ENCODE measurements around the gene FAM83G. TPM values are rescaled to one million over a fixed set of nuclear protein-coding genes. Genes with fewer than 3 reads are reported as not detected.
"Not testable (repeated sequence)": the region's sequence is repeated elsewhere in the genome, so short reads cannot be mapped to it uniquely, and the experiment has no call there.

Gene FAM83G
- polyA plus RNA-seq, 5 donors, result 2.3 to 4.0 (median 3.7) TPM

DNA sequence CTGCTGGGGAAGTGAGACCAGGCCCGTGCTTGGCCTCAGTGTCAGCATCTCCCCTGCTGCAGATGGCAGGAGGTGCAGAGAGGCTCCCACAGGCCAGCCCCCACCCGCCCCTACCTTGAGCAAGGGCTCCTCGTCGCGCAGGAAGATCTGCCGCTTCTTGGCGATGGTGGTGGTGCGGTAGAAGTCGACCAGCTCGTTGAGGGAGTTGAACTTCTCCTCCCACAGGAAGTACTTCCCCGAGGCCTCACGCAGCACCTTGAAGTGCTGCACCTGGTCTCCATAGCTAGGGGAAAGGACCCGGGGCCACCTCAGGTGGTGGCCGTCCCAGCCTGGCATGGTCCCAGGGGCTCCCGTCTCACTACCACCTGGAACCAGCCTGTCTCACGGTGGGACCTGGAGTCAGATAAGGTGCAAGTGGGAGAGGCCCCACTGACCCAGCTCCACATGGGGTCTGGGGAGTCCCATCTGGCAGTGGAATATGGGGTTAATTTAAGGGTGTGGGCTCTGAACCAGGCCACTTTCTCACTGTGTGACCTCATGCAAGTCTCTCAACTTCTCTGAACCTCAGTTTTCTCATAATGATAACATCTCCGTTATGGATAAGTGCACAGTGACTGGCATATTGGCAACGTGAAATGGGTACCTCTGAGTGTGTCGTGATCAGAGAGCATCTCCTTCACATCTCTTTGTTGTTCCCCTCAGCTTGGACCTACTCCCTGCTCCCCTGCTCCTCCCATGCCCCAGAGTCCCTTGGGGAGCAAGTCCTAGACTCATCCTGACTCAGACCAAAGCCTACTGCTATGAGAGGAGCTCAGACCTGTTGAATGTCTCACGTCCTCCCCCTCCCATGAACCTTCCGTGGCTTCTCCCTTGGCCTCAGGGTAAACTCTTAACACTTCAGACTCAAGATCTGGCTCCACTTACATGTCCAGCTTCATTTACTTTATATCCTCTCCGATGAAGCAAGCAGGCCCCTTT, 19.8 kb upstream of the FAM83G start:
- DNase-seq, result no peak

DNA sequence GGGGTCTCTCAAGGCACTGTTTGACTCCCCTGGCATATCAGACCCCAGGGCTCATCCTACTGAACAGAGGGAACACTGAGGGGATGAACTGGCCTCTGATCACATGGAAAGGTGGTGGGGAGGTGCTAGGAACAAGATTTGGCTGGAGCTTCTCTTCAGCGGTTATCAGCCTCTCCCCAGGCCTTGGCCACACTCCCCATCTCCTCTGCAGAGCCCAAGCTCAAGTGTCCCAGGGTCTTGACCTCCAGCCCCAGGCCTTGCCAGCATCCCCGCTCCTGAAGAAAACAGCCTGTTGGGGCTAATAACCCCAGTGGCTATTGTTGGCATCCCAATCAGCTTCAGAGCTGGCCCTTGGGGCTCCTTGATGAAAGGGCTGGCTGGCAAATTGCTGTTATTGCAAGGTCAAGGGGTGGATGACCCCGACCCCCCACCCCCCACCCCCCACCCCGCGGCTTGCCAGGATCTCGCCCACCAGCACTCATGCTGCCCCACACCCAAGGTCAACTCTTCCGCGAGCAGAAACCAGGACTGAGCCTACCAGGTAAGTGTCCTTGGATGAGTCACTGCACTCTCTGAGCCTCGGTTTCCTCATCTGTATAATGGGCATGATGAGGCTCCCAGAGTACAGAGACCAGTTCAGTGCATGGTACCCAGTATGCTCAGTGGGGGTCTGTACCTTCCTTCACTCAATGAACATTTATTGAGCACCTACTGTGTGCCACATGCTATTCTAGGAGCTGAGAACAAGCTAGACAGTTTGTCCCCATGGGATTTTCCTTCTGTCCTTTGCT, 18.8 kb upstream of the FAM83G start:
- no peak for DNase-seq

DNA sequence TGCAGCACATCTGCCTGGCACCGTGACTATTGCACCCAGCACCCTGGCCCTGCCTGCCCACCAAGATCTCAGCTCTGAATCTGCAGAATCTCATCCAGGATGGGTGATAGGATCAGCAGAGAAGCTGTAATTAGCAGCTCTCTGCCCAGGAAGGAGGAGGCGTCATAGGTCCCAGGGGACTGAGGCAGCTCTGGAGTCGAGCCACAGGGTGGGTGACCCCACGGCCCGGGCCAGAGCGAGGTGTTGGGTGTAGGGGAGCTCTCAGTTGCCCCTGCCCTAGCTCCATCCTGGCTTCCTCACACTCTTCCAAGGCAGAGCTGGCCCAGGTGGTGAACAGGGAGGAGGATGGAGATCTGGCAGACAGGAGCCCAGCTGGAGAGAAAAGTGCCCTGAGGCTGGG, 18.2 kb upstream of the FAM83G start:
- DNase-seq, result no peak

DNA sequence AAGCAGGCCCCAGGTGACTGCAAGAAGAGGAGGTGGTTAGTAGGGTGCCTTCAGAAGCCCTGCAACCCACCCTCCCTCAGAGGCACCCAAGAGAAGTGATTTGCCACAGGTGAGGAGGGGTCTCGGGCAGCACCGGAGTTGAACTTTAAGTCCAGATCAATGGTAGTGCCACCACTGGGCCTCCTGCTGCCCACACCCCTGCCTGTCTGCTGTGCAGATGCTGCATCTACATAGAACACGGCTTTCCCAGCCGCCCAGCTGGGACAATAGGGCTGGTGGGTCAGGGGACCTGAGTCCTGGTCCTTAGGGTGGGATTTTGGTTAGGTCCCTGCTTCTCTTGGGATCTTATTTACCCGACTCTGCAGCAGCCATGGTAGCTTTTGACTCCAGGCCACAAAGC, 17.6 kb upstream of the FAM83G start:
- DNase-seq, result no peak

DNA sequence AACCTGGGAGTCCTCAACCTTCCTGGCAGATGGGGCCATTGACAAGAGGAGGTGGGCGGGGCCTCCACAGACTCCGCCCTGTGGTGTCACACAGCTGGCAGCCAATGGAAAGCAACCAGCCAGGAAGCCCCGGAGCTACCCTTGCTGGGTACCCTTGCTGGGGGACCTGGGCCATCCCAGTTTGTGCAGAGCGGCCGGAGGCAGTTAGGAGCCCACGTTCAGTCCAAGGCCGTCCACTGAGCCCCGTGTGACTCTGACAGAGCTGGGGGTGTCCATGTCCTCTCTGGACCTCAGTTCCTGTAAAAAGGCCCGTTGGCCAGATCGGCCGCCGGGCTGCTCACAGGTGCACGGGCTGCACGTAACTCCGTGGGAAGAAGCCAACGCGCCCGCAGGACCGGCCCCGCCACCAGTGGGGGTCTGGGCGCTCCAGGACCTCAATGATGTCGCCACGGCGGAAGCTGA, 17.1 kb upstream of the FAM83G start:
- no peak for DNase-seq

DNA sequence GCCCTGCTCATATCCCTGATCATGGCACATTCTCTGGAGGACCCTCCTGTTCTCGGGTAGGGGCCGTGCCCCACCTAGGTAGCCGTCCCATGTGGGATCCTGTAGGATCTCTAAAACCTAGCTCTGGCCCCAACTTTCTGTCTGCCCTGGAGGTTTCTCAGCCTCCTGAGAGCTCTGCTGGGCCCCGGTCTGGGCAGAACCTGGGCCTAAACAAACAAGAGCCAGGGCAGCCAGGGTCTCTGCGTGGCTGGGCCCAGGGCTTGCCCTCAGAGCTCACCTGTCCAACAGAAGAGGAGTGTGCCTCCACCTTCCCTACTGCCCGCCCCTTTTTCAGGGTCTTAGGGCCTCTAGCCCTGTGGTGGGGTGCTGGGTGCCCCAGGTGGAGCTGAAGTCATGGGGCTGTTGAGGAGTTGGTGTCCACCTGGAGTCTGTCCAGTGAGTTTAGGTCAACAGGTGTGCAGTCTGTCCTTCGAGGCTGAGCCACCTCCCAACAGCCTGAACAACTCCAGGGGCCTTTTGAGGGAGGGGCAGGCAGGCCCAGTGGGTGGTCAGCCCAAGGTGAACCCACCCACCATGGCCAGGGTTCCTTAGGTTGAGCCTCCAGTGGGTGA, 16.6 kb upstream of the FAM83G start:
- DNase-seq, result not testable (repeated sequence)

DNA sequence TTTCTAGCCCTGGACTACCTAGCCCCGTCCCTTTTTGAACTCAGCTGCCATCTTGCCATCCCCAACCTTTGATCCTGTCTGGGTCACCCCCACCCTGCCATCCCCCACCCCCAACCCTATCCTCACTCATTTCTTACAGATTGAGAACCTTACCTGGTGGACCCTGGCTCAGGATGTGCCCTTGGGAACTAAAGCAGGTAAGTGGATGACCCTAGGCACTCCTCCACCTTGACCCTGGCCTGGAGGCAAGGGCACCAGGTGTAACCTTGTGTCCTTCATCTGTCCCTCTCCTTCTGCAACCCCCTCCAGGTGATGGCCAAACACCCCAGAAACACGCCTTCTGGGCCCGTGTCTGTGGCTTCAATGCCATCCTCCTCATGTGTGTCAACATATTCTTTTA, 15.5 kb upstream of the FAM83G start:
- DNase-seq, result no peak

DNA sequence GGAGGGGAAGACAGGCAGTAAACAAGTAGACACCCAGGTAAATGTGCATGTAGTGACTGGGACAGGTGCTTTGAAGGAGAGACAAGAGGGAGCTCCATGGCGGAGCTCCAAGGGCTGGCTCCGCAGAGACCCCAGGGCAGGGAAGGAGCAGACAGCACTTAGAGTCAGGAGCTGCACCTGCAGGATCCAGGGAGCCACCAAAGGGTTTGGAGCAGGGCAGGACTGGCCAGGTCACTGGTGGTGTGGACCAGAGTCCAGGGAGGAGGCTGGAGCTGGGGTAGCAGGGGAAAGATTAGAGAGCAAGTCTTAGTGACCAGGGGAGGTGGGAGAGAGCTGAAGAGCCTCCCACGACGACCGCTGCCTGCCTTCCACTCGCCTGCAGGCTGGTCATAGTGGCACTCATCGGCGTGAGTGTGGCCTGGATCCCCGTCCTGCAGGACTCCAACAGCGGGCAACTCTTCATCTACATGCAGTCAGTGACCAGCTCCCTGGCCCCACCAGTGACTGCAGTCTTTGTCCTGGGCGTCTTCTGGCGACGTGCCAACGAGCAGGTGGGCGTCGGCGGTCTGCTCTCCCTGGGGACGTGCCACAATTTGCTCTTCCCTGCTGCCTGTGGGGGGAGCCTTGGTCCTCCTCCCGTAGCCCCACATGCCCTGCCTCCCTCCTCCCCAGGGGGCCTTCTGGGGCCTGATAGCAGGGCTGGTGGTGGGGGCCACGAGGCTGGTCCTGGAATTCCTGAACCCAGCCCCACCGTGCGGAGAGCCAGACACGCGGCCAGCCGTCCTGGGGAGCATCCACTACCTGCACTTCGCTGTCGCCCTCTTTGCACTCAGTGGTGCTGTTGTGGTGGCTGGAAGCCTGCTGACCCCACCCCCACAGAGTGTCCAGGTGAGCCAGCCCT, 14.7 kb upstream of the FAM83G start:
- no peak for DNase-seq

DNA sequence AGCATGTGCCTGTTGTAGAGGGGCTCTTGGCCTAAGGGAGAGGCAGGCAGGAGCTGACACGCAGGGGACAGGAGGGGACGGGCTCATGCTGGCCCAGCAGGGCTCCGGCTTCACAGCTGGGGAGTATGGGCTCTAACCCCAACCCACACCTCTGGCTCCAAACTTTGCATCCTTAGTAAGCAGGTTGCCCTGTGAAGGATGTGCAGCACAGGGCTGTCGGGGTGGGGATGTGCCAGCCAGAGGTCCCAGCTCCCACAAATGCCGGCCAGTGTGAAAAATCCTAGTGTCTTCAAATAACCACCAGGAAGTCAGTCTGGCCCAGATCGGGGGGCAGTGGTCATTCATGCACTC, 14.0 kb upstream of the FAM83G start:
- no peak for DNase-seq

DNA sequence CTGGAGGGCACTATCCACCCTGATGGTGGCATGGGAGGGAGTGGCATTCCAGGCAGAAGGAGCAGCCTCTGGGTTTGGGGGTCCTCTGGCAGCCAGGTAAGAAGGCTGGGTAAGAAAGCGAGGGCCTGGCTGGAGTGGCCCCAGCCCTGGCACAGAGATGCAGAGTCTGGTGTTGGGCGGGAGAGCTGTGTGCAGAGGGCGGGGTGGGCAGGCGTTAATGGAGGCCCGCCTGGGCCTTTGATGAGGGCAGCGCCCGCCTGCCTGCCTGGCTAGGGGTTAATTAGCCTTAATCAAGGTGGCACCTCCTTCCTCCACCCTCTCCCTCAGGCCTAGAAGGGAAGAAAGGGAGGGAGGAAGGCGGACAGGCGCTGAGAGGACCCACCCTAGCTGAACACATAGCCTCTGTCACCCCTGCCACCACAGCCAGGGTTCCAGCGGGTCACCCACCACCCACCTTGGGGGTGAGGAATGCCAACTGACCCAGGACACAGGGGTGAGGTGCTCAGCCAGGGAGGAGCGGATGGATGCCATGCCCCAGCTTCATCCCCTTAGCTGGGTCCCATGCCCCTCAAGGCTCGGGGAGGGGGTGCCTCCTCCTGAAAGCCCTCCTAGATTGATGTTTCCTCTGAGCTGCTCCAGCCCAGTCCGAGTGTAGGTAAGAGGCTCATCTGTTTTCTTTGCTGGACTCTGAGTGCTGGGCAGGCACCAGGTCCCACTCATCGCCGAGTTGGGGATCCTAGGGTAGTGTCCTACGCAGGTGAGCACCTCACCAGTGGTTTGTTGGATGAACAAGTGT, 13.4 kb upstream of the FAM83G start:
- no peak for DNase-seq

DNA sequence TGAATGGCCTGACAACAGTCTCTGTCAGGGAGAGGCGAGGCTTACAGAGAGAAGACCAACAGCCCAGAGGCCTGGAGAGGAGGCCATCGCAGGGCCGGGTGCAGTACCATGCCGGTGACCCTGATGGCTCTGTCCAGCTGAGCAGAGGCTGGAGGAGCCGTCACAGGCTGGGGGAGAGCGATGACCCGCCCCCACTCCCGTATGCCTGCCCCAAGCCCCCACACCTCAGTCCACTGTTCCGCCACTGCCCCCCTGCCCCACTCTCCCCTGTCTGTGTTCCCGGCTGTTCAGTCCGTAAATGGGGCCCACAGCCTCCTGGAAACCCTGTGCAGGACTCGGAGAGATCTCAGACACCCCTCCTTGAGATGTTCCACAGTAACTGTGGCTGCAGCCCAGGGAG, 12.8 kb upstream of the FAM83G start:
- no peak for DNase-seq

DNA sequence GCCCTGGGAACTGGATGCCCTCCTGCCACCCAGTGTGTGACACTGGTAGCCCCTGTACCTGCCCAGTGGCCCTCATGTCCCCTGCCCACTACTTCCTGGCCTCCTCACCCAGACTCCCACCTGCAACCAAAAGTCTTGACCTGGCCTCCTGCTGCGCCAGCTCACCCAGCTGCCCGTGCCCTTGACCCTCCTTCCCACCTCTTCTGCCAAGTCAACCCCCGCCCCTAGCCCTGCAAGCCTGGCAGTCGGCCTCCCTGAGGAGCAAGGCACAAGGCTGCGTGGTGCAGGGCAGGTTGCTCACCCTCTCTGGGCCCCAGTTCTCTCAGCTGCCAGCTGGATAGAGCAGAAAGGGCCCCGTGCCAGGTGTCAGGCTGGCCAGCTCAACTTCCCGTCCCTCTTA, 12.3 kb upstream of the FAM83G start:
- no peak for DNase-seq

DNA sequence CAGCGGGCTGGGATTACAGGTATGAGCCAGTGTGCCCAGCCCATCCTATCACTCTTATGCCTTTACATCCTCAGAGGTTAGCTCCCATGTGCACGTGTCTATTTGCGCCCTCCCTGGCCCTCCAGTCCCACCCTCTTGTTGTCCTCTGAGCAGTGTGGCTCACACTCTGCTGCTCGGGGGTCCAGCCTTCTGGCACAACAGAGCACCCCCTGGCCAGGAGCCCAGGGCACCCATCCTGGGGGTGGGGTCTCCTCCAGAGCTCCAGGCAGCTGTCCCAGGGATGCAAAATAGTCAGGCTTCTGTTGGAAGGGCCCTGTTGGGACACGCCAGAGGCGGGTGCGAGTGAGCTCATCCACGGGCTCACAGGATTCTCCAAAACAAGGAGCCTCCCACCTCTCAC, 11.7 kb upstream of the FAM83G start:
- no peak for DNase-seq

DNA sequence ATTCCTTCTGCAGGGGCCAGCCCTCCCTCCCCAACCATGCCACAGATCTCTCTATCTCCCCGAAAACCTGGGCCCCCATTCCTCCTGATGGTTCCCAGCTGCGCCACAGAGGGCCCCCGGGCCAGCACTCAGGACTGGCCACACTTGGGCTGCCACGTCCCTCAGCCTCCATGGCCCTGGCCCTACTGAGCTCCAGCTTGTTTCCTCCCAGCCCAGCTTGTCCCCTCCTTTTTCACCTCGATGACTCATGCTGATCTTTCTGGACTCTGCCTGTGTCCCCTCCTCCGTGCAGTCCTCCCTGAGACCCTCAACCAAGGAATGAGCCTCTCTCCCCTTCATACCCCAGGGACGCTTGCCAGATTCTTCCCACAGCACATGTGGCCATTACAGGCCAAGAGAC, 10.9 kb upstream of the FAM83G start:
- no peak for DNase-seq

DNA sequence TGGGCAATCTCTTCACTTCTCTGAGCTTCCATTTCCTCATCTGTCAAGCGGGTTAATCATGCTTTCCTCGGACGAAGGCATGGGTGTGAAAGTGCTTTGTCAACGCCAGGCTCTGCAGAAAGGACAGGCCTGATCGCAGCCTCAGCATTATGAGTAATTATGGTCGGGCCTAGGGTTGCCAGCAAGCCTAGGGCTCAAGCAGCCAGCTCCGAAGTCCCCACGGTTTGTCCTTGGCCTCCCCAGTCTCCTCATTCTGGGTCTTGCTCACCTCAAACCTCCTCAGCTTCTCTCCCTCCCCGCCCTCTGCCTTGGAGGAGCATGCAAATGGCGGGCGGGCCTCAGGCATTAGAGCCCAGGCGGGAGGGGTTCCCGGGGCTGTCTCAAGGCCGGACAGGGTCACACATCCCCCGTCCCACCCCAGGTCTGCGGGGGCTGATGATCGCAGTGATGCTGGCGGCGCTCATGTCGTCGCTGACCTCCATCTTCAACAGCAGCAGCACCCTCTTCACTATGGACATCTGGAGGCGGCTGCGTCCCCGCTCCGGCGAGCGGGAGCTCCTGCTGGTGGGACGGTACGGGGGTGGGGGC, 10.2 kb upstream of the FAM83G start:
- no peak for DNase-seq

DNA sequence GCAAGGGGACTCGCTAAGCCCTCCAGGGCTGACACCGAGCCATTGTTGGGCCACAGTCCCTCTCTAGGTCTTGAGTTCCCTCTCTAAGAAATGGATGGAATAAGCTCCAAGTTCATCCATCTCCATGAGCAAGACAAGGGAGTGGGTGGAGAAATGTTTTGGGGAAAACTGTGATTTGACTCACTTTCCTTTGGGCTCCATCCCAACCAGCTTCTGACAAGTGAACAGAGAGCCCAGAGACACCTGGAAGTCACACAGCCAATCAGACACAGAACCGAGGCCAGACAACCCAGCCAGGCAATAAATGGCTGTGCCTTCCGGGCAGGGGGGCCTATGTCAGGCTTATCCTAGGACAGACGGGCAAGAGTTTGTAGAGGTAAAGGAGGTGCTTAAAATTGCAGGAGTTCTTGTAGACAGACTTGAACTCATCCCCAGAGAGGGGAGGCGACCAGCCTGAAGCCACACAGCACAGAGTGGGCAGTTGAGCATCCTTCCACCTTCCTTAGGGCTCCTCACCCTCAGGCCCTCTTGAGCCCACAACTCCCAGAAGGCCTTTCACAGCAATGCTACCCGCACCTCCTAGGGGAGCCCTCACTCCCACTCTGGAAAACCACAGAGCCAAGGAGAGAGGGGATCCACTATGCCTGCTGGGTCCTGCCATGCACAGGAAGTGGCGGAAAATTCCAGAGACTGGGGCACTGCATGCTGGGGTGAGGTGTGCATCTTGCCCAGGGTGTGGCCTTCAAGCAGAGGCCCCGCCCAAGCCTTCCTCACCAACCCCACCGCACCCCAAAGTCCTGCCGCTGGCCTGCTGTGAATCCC, 9.5 kb upstream of the FAM83G start:
- no peak for DNase-seq

DNA sequence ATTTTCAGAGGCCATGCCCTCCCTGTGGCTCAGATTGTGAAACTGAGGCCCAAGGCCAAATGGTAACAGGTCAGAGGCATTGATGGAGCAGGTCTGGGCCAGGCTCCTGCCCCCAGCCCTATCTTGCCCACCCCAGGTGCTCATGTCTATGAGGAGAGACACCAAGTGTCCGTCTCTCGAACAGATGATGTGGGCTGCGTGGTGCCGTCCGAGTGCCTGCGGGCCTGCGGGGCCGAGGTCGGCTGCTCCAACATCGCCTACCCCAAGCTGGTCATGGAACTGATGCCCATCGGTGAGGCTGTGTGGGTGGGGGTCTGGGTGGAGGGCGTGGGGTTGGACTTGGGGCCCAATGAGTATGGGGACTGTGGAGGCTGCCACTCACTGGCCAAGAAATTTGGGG, 8.7 kb upstream of the FAM83G start:
- no peak for DNase-seq

DNA sequence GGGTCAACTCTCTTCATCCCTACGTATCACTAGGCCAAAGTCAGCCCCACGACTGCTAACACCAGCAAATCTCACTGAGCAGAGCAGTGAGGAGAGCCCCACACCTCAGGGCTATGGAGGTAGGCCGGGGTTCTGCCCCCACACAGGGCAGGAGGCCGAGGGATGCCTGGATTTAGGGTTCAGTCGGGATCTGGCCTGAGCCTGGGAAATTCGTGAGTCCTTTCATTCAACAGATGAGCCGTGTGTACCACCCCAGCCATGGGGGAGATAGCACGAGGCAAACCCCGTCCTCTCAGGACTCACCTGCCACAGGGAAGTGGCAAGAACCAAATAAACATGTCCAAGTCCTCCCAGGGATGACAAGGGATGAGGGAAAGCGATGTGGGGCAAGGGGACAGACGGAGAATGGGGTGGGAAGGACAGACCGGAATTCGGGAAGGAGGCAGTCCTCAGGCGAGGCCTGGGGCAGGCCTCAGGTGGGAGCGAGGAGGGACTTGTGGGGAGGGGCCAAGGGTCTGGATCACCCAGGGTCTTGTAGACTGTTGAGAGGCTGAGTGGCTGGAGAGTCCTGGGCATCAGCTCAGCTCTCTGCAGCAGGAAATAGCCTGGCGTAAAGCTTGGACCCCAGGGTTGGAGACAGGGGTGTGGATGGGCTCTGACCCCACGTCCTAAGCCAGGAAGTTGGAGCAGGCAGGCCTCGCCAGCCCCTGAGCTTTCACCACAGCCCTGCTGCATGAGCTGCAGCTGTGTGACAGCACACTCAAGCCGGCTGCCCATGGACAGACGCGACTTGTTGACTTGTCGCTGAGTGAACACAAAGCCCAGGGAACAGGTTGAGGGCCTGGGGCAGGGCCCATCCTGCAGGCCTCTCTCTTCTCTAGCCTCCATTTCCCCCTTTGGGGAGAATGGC, 7.9 kb upstream of the FAM83G start:
- no peak for DNase-seq
